ENCODE data around the gene LRRC7. TPM values are rescaled to one million over a fixed set of nuclear protein-coding genes. Genes with fewer than 3 reads are reported as not detected.
"Not testable (repeated sequence)": the region's sequence is repeated elsewhere in the genome, so short reads cannot be mapped to it uniquely, and the experiment has no call there.

The LRRC7 gene
- total RNA-seq, 1 donor from 2014 or later = not detected

GRCh38 chr1:69940816-69941215, 373.1 kb downstream of the LRRC7 start:
- intact Hi-C loops (cut with micrococcal nuclease) = no loop called here
- Mint-ChIP-seq H3K36me3 (ENCODE audit: low read depth) (no peaks in the 10 kb centered on the region), H3K9me3 (peaks cover 4% of the 10 kb centered on the region), H3K27me3 (no peaks in the 10 kb centered on the region), H3K4me1 (no peaks in the 10 kb centered on the region), H3K4me3 (no peak overlapping the region), H3K27ac (no peak overlapping the region)
- ChIA-PET POLR2A (no interaction called here), CTCF (no interaction called here)
- no peak for TF ChIP-seq CTCF (IDR thresholded peaks at IDR 0.05)
- DNase-seq = no peak
- ATAC-seq (ENCODE audit: low read depth) = no peak

GRCh38 chr1:69943030-69943429, 375.3 kb downstream of the LRRC7 start:
- no peaks in the 10 kb centered on the region for H3K4me1 Mint-ChIP-seq
- POLR2A ChIA-PET = no interaction called here
- no peaks in the 10 kb centered on the region for H3K27me3 Mint-ChIP-seq
- intact Hi-C loops (cut with micrococcal nuclease) = no loop called here
- no peak overlapping the region for H3K27ac Mint-ChIP-seq
- peaks cover 8% of the 10 kb centered on the region for H3K9me3 Mint-ChIP-seq
- no peak overlapping the region for H3K4me3 Mint-ChIP-seq
- TF ChIP-seq CTCF (IDR thresholded peaks at IDR 0.05) = no peak
- ATAC-seq (ENCODE audit: low read depth) (no peak), DNase-seq (no peak)
- CTCF ChIA-PET = no interaction called here
- no peaks in the 10 kb centered on the region for H3K36me3 Mint-ChIP-seq (ENCODE audit: low read depth)

- TF ChIP-seq CTCF (IDR thresholded peaks at IDR 0.05) = no peak
- H3K9me3 Mint-ChIP-seq = peaks cover 13% of the 10 kb centered on the region
- DNase-seq (no peak), ATAC-seq (ENCODE audit: low read depth) (no peak)
- H3K36me3 Mint-ChIP-seq (ENCODE audit: low read depth) = no peaks in the 10 kb centered on the region
- H3K4me1 Mint-ChIP-seq = no peaks in the 10 kb centered on the region
- no peaks in the 10 kb centered on the region for H3K27me3 Mint-ChIP-seq
- H3K4me3 Mint-ChIP-seq = no peak overlapping the region
- CTCF ChIA-PET = no interaction called here
- POLR2A ChIA-PET = no interaction called here
- no peak overlapping the region for H3K27ac Mint-ChIP-seq
- intact Hi-C loops (cut with micrococcal nuclease) = no loop called here
Observed at GRCh38 chr1:69946935-69947334, 379.2 kb downstream of the LRRC7 start.

GRCh38 chr1:69947837-69948236, 380.1 kb downstream of the LRRC7 start:
- intact Hi-C loops (cut with micrococcal nuclease) = no loop called here
- Mint-ChIP-seq H3K9me3 (peaks cover 13% of the 10 kb centered on the region), H3K4me1 (no peaks in the 10 kb centered on the region), H3K27me3 (no peaks in the 10 kb centered on the region), H3K27ac (no peak overlapping the region), H3K36me3 (ENCODE audit: low read depth) (no peaks in the 10 kb centered on the region), H3K4me3 (no peak overlapping the region)
- ATAC-seq (ENCODE audit: low read depth) = no peak
- TF ChIP-seq CTCF (IDR thresholded peaks at IDR 0.05) = no peak
- POLR2A ChIA-PET = no interaction called here
- CTCF ChIA-PET = no interaction called here
- no peak for DNase-seq

GRCh38 chr1:69952676-69953075, 385.0 kb downstream of the LRRC7 start:
- no peak for TF ChIP-seq CTCF (IDR thresholded peaks at IDR 0.05)
- Mint-ChIP-seq H3K9me3 (peaks cover 4% of the 10 kb centered on the region), H3K27me3 (no peaks in the 10 kb centered on the region), H3K4me1 (no peaks in the 10 kb centered on the region), H3K27ac (no peak overlapping the region), H3K4me3 (no peak overlapping the region), H3K36me3 (ENCODE audit: low read depth) (no peaks in the 10 kb centered on the region)
- ChIA-PET POLR2A (no interaction called here), CTCF (no interaction called here)
- DNase-seq = no peak
- intact Hi-C loops (cut with micrococcal nuclease) = no loop called here
- no peak for ATAC-seq (ENCODE audit: low read depth)

- DNase-seq; CTCF ChIA-PET; intact Hi-C loops (cut with micrococcal nuclease); ATAC-seq (ENCODE audit: low read depth); H3K27me3 Mint-ChIP-seq; H3K36me3 Mint-ChIP-seq (ENCODE audit: low read depth); POLR2A ChIA-PET; H3K4me3 Mint-ChIP-seq; H3K27ac Mint-ChIP-seq; H3K4me1 Mint-ChIP-seq; H3K9me3 Mint-ChIP-seq: not testable (repeated sequence)
Observed at GRCh38 chr1:69962452-69962851, 394.7 kb downstream of the LRRC7 start.
